Gastroesophageal sphincter (tissue), 4 donors: Measurements from ENCODE around the gene RASL10B. TPM values are rescaled to one million over a fixed set of nuclear protein-coding genes. Genes with fewer than 3 reads are reported as not detected.

Experiments
- ATAC-seq: fragments of 150-250 bp; one replicate; pipeline ENCODE4 v1.9.1; 2016; ENCODE audit warnings: mild to moderate bottlenecking, moderate library complexity
- H3K27ac ChIP-seq, 4 donors: fragments of 200-600 bp; sonication (generic) in 3 of 4; 1 replicate in 3 of 4; 2 replicates in 1 of 4; pipeline ENCODE4 v1.5.1; 2016 to 2019
- H3K27me3 ChIP-seq: fragments of 200-600 bp; sonication (generic); one replicate; pipeline ENCODE4 v1.5.1; 2019
- H3K36me3 ChIP-seq, 2 donors: fragments of 200-600 bp; sonication (generic); one replicate each; pipeline ENCODE4 v1.5.1; 2019; ENCODE audit warnings: control low read depth in 1 of 2
- H3K4me1 ChIP-seq, 3 donors: fragments of 200-600 bp; sonication (generic); 1 replicate in 2 of 3; 2 replicates in 1 of 3; pipeline ENCODE4 v1.5.1; 2016 to 2019; ENCODE audit warnings: control low read depth in 2 of 3
- H3K4me3 ChIP-seq, 2 donors: fragments of 200-600 bp; sonication (generic); one replicate each; pipeline ENCODE4 v1.5.1; 2019; ENCODE audit warnings: mild to moderate bottlenecking in 1 of 2, moderate library complexity in 1 of 2
- H3K9me3 ChIP-seq, 3 donors: fragments of 200-600 bp; sonication (generic); one replicate each; pipeline ENCODE4 v1.5.1; 2017 to 2019; ENCODE audit warnings: control low read depth in 2 of 3
- EP300 ChIP-seq: sonication (generic); formaldehyde crosslinking; IDR thresholded peaks from one replicate; pipeline ENCODE4 v1.6.1; 2017; ENCODE audit warnings: antibody characterized with exemption, mild to moderate bottlenecking
- POLR2A ChIP-seq, 2 donors: fragments of 450-650 bp; IDR thresholded peaks; one replicate each; pipeline ENCODE4 v1.6.1; 2017; ENCODE audit warnings: antibody characterized with exemption in 2 of 2, mild to moderate bottlenecking in 2 of 2, moderate library complexity in 1 of 2
- POLR2AphosphoS5 ChIP-seq: sonication (generic); formaldehyde crosslinking; IDR thresholded peaks from one replicate; pipeline ENCODE4 v1.6.1; 2017; ENCODE audit warnings: antibody characterized with exemption
- whole genome bisulfite sequencing, 2 donors: methylation state at CpG; one replicate each; pipeline ENCODE4 v1.1.5; 2018; ENCODE audit warnings: low coverage in 1 of 2; 5-methylcytosine and 5-hydroxymethylcytosine counted together
- total RNA-seq, 4 donors: library from RNA; depleted of rRNA; stranded (reverse); fragments of >200 nt; gene quantifications; one replicate each; pipeline ENCODE4 v1.1.0, GENCODE V29; 2016
- TF ChIP-seq, protein P1 (sequence below), 4 experiments: fragments of 200-600 bp in 2 of 4; fragments of 450-650 bp in 2 of 4; sonication (generic) in 1 of 4; IDR thresholded peaks; one replicate each; pipeline ENCODE4 v1.5.1; 2017 to 2019; ENCODE audit warnings: antibody characterized with exemption in 4 of 4, mild to moderate bottlenecking in 2 of 4, moderate library complexity in 2 of 4

RASL10B gene
- total RNA-seq, 4 donors from 2014 or later = 4.2 to 25.9 (median 15.4) TPM

DNA sequence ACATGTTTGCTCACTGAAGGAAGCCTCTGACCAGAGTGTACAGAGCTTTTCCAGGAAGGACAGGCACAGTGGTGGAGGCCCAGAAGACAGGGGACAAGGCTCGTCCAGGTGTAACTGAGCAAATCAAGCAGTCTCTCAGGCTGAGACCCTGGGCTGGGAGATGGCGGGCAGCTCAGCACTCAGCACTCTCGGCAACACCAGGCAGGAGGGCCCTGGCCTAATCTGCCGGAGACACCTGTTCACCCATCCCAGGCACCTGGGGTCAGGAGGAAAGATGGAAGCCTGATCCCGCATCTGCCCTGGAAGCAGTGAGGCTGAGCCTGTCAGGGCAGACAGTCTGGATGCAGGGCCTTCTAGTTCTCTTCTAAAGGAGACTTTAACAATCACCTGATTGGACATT is 4.8 kb downstream of the RASL10B start:
- no peak overlapping the region for H3K4me3 ChIP-seq
- H3K36me3 ChIP-seq = no peaks in the 10 kb centered on the region
- WGBS, 2 donors = 72 to 100% methylated on average over 1 to 2 of the region's 5 CpGs
- TF ChIP-seq EP300 = no peak
- no peak for TF ChIP-seq POLR2AphosphoS5
- TF ChIP-seq, protein P1, sequence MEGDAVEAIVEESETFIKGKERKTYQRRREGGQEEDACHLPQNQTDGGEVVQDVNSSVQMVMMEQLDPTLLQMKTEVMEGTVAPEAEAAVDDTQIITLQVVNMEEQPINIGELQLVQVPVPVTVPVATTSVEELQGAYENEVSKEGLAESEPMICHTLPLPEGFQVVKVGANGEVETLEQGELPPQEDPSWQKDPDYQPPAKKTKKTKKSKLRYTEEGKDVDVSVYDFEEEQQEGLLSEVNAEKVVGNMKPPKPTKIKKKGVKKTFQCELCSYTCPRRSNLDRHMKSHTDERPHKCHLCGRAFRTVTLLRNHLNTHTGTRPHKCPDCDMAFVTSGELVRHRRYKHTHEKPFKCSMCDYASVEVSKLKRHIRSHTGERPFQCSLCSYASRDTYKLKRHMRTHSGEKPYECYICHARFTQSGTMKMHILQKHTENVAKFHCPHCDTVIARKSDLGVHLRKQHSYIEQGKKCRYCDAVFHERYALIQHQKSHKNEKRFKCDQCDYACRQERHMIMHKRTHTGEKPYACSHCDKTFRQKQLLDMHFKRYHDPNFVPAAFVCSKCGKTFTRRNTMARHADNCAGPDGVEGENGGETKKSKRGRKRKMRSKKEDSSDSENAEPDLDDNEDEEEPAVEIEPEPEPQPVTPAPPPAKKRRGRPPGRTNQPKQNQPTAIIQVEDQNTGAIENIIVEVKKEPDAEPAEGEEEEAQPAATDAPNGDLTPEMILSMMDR (IDR thresholded peaks at IDR 0.05) = no peak
- TF ChIP-seq POLR2A (IDR thresholded peaks at IDR 0.05) = no peak
- ATAC-seq = no peak
- H3K27ac ChIP-seq = no peak overlapping the region
- H3K9me3 ChIP-seq = no peaks in the 10 kb centered on the region
- H3K4me1 ChIP-seq = peaks cover under 1 to 22% (median 8%) of the 10 kb centered on the region in 3 donors
- peaks cover 15% of the 10 kb centered on the region for H3K27me3 ChIP-seq

DNA sequence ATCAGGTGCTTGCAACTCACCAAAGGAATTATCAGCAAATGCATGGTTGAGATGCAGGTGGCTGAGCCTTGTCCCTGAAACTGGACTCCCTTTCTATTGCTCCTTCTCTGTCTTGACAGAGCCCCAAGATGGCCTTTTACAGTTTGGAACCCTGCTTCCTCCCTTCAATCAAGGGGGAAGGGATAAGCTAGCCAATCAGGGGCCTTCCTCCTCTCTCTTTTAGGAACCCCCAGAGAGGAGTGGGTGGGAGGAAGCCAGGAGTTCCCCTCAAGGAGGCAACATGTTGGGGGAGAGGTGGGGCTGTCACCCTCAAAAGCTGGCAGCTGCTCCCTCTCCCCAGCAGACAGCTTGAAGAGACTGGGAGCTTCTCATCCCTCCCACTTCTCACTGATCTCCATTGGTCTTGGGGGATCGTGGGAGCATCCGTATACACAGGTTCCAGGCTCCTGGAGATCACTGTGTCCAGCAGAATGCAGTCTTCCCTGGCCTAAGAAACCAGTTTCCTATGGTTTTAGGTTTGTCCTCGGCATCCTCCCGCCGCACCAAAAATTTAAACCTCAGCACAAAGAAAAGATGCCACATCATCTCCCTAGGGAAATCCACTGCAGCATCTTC is 7.2 kb downstream of the RASL10B start:
- no peaks in the 10 kb centered on the region for H3K9me3 ChIP-seq
- TF ChIP-seq POLR2AphosphoS5 (no peak), EP300 (no peak), POLR2A (IDR thresholded peaks at IDR 0.05) (no peak)
- TF ChIP-seq, protein P1 (IDR thresholded peaks at IDR 0.05) = no peak
- 45 to 88% methylated on average over 2 to 4 of the region's 5 CpGs for WGBS, 2 donors

DNA sequence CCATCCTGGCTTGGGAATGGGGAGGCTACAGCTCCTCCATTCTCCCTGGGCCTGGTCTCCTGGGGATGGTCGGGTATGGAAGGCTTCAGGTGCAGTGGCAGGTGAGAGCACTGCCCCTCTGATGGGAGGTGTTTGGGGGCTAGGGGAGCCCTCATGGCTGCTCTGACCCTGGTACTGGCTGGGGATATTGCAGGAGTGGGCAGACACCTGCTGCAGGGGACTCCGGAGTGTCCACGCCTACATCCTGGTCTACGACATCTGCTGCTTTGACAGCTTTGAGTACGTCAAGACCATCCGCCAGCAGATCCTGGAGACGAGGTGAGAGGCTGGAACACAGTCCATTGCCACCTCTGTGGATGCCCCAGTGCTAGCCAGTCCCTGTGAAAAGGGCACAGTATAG is 8.8 kb downstream of the RASL10B start:
- Histone ChIP-seq H3K9me3 (no peaks in the 10 kb centered on the region), H3K36me3 (no peaks in the 10 kb centered on the region), H3K4me3 (no peak overlapping the region), H3K27ac (no peak overlapping the region), H3K4me1 (peaks cover 0 to 13% (median 6%) of the 10 kb centered on the region in 3 donors), H3K27me3 (peaks cover 55% of the 10 kb centered on the region)
- 90% methylated on average over 2 of the region's 7 CpGs; no CpG with 5 or more reads in 1 of the 2 donors for WGBS, 2 donors
- no peak for TF ChIP-seq POLR2A (IDR thresholded peaks at IDR 0.05)
- no peak for TF ChIP-seq EP300
- TF ChIP-seq POLR2AphosphoS5 = no peak
- TF ChIP-seq, protein P1 (IDR thresholded peaks at IDR 0.05) = no peak
- ATAC-seq = no peak

More for the DNA sequence above, 7.2 kb downstream of the RASL10B start:
- ATAC-seq = no peak
- H3K27ac ChIP-seq = no peak overlapping the region
- peaks cover 39% of the 10 kb centered on the region for H3K27me3 ChIP-seq
- H3K36me3 ChIP-seq = no peaks in the 10 kb centered on the region
- peaks cover 0 to 13% (median 6%) of the 10 kb centered on the region in 3 donors for H3K4me1 ChIP-seq
- H3K4me3 ChIP-seq = no peak overlapping the region

DNA sequence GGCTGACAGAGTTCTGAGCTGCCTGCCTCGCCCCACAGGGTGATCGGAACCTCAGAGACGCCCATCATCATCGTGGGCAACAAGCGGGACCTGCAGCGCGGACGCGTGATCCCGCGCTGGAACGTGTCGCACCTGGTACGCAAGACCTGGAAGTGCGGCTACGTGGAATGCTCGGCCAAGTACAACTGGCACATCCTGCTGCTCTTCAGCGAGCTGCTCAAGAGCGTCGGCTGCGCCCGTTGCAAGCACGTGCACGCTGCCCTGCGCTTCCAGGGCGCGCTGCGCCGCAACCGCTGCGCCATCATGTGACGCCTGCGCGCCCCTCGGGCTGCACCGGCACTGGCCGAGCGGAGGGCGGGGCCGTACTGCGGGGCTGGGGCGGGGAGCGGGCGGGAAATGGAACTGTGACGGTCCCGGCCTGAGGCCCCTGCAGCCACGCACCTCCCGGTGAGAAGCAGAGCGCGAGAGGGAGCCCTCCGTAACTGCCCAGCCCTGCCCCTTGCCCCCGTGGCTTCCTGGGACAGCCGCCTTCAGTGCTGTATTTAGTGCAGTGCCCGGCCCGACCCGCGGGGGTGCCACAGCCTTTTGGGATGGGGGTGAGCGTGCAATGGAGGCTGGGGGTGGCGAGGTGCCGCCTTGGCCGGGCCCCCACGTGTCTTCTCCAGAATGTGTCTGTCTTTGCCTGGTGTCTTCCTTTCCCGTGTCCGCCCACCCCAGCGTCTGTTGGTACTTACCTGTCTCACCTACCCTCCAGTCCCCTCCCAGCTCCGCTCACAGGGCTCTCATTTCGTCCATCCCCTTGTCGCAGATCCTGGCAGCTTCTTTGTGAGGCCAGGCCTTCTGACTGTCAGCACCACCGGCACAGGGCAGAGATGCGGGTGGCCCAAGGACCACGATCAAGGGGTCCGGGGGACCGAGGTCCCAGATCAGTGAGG is 9.8 kb downstream of the RASL10B start:
- no peak for TF ChIP-seq POLR2A (IDR thresholded peaks at IDR 0.05)
- no peak for TF ChIP-seq EP300
- TF ChIP-seq, protein P1 (IDR thresholded peaks at IDR 0.05) = no peak
- TF ChIP-seq POLR2AphosphoS5 = no peak
- H3K27me3 ChIP-seq = peaks cover 57% of the 10 kb centered on the region
- ATAC-seq = peak; percentile 35
- no peaks in the 10 kb centered on the region for H3K9me3 ChIP-seq
- WGBS, 2 donors = 12 to 80% methylated on average over 1 to 5 of the region's 73 CpGs
- H3K36me3 ChIP-seq = no peaks in the 10 kb centered on the region
- peaks cover 0 to 13% (median 6%) of the 10 kb centered on the region in 3 donors for H3K4me1 ChIP-seq
- H3K27ac ChIP-seq = no peak overlapping the region
- H3K4me3 ChIP-seq = peak overlapping the region in 1 of 2 donors; percentile 29
